PFSK-1 (cell line): ENCODE results near the gene DIAPH2.

ENCODE experiments used
- POLR2AphosphoS5 ChIP-seq: IDR thresholded peaks from 2 replicates; pipeline ENCODE4 v1.6.1; 2012; ENCODE audit warnings: low read depth, mild to moderate bottlenecking, control low read depth, low read length, moderate library complexity
- REST ChIP-seq, 2 experiments: IDR thresholded peaks; 2 replicates each; pipeline versions ENCODE4 v1.6.1 to v1.8.0; 2011 to 2012; ENCODE audit warnings: low read depth in 2 of 2, low read length in 2 of 2, control low read depth in 1 of 2, inconsistent platforms in 1 of 2, mild to moderate bottlenecking in 1 of 2, moderate library complexity in 1 of 2; ENCODE audit not compliant: insufficient read depth in 1 of 2

GRCh38 chrX:97622111-97622510 lies 937.5 kb downstream of the DIAPH2 start:
- TF ChIP-seq POLR2AphosphoS5 (no peak), REST (IDR thresholded peaks at IDR 0.05; ENCODE audit: insufficient read depth in 1 of 2, low read depth in 2 of 2, low read length in 2 of 2) (no peak)
